Measurements from ENCODE around the gene AGAP3. TPM values are rescaled to one million over a fixed set of nuclear protein-coding genes. Genes with fewer than 3 reads are reported as not detected.

AGAP3 gene
- polyA plus RNA-seq, 1 of the 3 experiments (the other 2 are of a cell fraction): 126 TPM

GRCh38 chr7:151176401-151176800 is 90.1 kb downstream of the AGAP3 start (continued):
- TF ChIP-seq TEAD4 (IDR thresholded peaks at IDR 0.05; ENCODE audit: borderline replicate concordance, insufficient read depth) (no peak), ZBTB33 (IDR thresholded peaks at IDR 0.05; ENCODE audit: borderline replicate concordance, low read depth) (no peak), NRF1 (IDR thresholded peaks at IDR 0.05; ENCODE audit: low read depth, low read length) (no peak), FOSL2 (IDR thresholded peaks at IDR 0.05; ENCODE audit: borderline replicate concordance, low read depth) (no peak), EP300 (IDR thresholded peaks at IDR 0.05; ENCODE audit: borderline replicate concordance in 1 of 2, low read depth in 1 of 2, low read length in 1 of 2) (no peak), GATA2 (CRISPR knock-in tag; IDR thresholded peaks at IDR 0.05) (no peak), NFIC (IDR thresholded peaks at IDR 0.05; ENCODE audit: borderline replicate concordance) (no peak)
- TF ChIP-seq, protein P1, sequence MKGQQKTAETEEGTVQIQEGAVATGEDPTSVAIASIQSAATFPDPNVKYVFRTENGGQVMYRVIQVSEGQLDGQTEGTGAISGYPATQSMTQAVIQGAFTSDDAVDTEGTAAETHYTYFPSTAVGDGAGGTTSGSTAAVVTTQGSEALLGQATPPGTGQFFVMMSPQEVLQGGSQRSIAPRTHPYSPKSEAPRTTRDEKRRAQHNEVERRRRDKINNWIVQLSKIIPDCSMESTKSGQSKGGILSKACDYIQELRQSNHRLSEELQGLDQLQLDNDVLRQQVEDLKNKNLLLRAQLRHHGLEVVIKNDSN (IDR thresholded peaks at IDR 0.05; ENCODE audit: borderline replicate concordance, low read depth): no peak

DNA sequence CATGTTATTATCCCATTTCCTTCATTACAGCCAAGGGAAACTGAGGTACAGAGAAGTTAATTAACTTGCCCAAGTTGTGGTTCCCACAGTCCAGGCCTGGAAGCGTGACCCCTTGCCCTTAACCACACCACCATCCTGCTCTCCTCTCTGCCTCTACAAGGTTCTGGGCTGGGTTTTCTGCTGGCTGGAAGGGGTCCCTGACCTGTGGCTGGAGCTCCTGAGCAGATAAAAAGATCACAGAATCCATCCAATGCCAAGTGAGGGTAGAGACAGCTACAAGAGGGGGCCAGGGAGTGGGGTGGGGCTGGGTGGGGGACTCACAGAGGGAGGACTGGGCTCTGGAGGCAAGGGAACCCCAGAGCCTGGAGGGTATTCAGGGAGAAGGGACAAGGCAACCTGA is 91.0 kb downstream of the AGAP3 start:
- Histone ChIP-seq H2AFZ (ENCODE audit: low read depth) (no peak overlapping the region), H3K4me1 (ENCODE audit: control insufficient read depth in 1 of 2, insufficient read depth in 2 of 2, low read depth in 1 of 2, low read length in 1 of 2) (no peaks in the 10 kb centered on the region), H3K9ac (no peak overlapping the region), H3K4me3 (ENCODE audit: low read depth in 2 of 2, low read length in 1 of 2) (no peak overlapping the region), H4K20me1 (ENCODE audit: insufficient read depth) (no peaks in the 10 kb centered on the region), H3K9me3 (no peaks in the 10 kb centered on the region), H3K9me2 (no peaks in the 10 kb centered on the region), H3K36me3 (replicated peaks in 1 of 2; ENCODE audit: control insufficient read depth in 1 of 2, insufficient read depth in 2 of 2, low read length in 1 of 2) (no peaks in the 10 kb centered on the region), H3K27ac (ENCODE audit: low read depth in 2 of 2, low read length in 1 of 2) (no peak overlapping the region), H3K4me2 (no peak overlapping the region), H3K79me2 (ENCODE audit: insufficient read depth) (no peaks in the 10 kb centered on the region), H3K27me3 (ENCODE audit: insufficient read depth) (peaks cover 58% of the 10 kb centered on the region), H3F3A (replicated peaks; ENCODE audit: insufficient read depth) (no peaks in the 10 kb centered on the region)
- TF ChIP-seq, protein P2, sequence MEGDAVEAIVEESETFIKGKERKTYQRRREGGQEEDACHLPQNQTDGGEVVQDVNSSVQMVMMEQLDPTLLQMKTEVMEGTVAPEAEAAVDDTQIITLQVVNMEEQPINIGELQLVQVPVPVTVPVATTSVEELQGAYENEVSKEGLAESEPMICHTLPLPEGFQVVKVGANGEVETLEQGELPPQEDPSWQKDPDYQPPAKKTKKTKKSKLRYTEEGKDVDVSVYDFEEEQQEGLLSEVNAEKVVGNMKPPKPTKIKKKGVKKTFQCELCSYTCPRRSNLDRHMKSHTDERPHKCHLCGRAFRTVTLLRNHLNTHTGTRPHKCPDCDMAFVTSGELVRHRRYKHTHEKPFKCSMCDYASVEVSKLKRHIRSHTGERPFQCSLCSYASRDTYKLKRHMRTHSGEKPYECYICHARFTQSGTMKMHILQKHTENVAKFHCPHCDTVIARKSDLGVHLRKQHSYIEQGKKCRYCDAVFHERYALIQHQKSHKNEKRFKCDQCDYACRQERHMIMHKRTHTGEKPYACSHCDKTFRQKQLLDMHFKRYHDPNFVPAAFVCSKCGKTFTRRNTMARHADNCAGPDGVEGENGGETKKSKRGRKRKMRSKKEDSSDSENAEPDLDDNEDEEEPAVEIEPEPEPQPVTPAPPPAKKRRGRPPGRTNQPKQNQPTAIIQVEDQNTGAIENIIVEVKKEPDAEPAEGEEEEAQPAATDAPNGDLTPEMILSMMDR (IDR thresholded peaks at IDR 0.05): no peak
- no peak for TF ChIP-seq GABPA (IDR thresholded peaks at IDR 0.05; ENCODE audit: low read depth)
- CTCF ChIA-PET: interaction anchor here (0.6 to 9.8 kb wide), 6 partner anchors 11 to 1367 kb away, joined by 3 to 86 read pairs (median 7); partner anchors contain the start of gene GBX1
- 29% methylated on average over 1 of the region's 1 CpG for WGBS (ENCODE audit: low lambda C conversion rate)
- POLR2A ChIA-PET: interaction anchor here (0.6 kb wide), 1 partner anchor 50 kb away, joined by 3 read pairs; the partner anchor contains the start of gene ABCF2
- peak; percentile 30 for DNase-seq

GRCh38 chr7:151178236-151178635 is 92.0 kb downstream of the AGAP3 start:
- H4K20me1 ChIP-seq (ENCODE audit: insufficient read depth): no peaks in the 10 kb centered on the region
- no peaks in the 10 kb centered on the region for H3K9me3 ChIP-seq
- no peaks in the 10 kb centered on the region for H3K4me1 ChIP-seq (ENCODE audit: control insufficient read depth in 1 of 2, insufficient read depth in 2 of 2, low read depth in 1 of 2, low read length in 1 of 2)
- TF ChIP-seq RFX5 (IDR thresholded peaks at IDR 0.05; ENCODE audit: low read length) (no peak), JUND (IDR thresholded peaks at IDR 0.05) (no peak), ELF1 (IDR thresholded peaks at IDR 0.05) (no peak), FOXM1 (IDR thresholded peaks at IDR 0.05; ENCODE audit: low read depth) (no peak)
- TF ChIP-seq, protein P1 (IDR thresholded peaks at IDR 0.05; ENCODE audit: borderline replicate concordance, low read depth): no peak
- H3K4me2 ChIP-seq: no peak overlapping the region
- 74% methylated on average over 9 of the region's 9 CpGs for WGBS (ENCODE audit: low lambda C conversion rate)
- ChIA-PET POLR2A (no interaction called here), CTCF (interaction anchor here (1.2 to 9.8 kb wide), 4 partner anchors 12 to 67 kb away, joined by 3 to 86 read pairs (median 35); partner anchors contain the start of gene GBX1)
- no peak overlapping the region for H3K9ac ChIP-seq
- no peaks in the 10 kb centered on the region for H3K9me2 ChIP-seq
- no peak overlapping the region for H3K27ac ChIP-seq (ENCODE audit: low read depth in 2 of 2, low read length in 1 of 2)
- DNase-seq: peak; percentile 29
- H3K27me3 ChIP-seq (ENCODE audit: insufficient read depth): peaks cover 61% of the 10 kb centered on the region
- no peak overlapping the region for H3K4me3 ChIP-seq (ENCODE audit: low read depth in 2 of 2, low read length in 1 of 2)
- H2AFZ ChIP-seq (ENCODE audit: low read depth): no peak overlapping the region
- H3F3A ChIP-seq (replicated peaks; ENCODE audit: insufficient read depth): no peaks in the 10 kb centered on the region
- H3K79me2 ChIP-seq (ENCODE audit: insufficient read depth): no peaks in the 10 kb centered on the region
- H3K36me3 ChIP-seq (replicated peaks in 1 of 2; ENCODE audit: control insufficient read depth in 1 of 2, insufficient read depth in 2 of 2, low read length in 1 of 2): no peaks in the 10 kb centered on the region

Data from SK-N-SH (cell line).